GM18867 (cell line): ENCODE data around the gene CBLB.
"Not testable (repeated sequence)": the region's sequence is repeated elsewhere in the genome, so short reads cannot be mapped to it uniquely, and the experiment has no call there.

ENCODE experiments used
- ATAC-seq: cut with Tn5 transposase; IDR thresholded peaks from one replicate; pipeline ENCODE4 v1.9.1; 2021; ENCODE audit warnings: mild to moderate bottlenecking, moderate library complexity; ENCODE audit not compliant: unreplicated experiment

The CBLB gene

DNA sequence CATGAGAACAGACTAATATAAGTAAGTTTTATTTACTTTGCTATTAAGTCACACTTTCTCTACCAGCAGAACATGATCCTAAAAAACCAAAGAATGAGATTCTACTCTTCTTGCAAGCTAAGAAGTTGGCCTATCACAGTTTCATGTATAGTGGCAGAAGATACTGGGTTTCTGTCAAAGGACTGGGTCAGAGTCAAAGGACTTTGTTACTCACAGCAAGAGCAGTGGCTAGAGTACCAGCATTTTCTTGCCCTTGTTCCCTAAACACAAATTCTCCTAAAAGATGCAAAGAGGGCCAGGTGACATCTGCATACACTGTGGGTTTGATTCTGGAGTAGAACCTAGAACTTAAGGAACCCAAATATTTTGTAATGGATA lies 105.2 kb downstream of the CBLB start:
- no peak for ATAC-seq

DNA sequence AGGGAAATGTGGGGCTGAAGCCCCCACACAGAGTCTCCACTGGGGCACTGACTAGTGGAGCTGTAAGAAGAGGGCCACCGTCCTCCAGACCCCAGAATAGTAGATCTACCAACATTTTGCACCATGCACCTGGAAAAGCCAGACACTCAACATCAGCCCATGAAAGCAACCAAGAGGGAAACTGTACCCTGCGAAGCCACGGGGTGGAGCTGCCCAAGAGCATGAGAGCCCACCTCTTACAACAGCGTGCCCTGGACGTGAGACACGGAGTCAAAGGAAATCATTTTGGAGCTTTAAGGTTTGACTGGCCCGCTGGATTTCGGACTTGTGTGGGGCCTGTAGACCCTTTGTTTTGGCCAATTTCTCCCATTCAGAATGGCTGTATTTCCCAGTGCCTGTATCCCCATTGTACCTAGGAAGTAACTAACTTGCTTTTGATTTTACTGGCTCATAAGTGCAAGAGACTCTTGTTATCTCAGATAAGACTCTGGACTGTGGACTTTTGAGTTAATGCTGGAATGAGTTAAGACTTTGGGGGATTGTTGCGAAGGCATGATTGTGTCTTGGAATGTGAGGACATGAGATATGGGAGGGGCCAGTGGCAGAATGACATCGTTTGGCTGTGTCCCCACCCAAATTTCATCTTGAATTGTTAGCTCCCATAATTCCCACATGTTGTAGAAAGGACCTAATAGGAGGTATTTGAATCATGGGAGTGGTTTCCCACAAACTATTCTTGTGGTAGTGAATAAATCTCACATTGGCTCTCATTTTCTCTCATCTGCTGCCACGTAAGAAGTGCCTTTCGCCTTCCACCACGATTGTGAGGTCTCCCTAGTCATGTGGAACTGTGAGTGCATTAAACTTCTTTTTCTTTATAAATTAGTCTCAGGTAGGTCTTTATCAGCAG lies 105.8 kb downstream of the CBLB start:
- no peak for ATAC-seq

DNA sequence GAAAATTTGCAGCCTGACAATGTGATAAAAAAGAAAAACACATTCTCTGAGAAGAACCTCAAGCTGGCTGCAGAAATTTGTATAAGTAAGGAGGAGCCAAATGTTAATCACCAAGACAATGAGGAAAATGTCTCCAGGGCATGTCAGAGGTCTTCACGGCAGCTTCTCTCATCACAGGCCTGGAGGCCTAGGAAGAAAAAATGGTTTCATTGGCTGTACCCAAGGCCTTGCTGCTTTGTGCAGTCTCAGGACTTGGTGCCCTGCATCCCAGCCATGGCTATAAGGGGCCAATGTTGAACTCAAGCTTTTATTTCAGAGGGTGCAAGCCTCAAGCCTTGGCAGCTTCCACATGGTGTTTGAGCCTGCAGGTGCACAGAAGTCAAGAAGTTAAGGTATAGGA lies 106.6 kb downstream of the CBLB start:
- not testable (repeated sequence) for ATAC-seq

DNA sequence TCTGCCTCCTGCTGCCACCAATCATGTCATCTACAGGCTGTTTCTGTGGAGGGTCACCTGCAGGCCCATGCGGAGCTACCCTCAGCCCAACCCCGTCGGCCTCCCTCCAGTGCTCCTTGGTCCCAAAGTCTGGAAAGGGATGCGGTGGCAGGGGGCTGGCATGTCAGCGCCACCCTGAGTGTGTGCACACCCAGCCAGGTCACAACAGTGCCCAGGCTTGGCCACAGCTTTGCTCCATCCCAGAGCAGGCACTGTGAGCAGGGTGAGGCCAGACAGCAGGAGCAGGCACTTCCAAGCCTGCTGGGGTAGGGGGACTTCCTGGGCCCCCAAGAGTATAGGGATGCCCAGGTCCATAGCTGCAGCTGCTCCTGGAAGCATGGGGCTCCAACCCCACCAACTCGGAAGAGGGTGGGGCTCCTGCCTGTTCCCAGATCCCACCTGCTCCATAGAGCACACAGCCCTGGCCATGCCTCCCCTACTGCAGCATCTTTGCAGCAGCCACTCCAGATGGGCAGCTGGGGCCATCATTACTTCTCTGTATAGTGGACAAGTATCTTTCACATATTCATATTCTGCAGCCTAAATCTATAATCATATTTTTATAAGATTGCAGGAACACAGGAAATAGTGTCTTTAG lies 109.3 kb downstream of the CBLB start:
- ATAC-seq, result no peak

DNA sequence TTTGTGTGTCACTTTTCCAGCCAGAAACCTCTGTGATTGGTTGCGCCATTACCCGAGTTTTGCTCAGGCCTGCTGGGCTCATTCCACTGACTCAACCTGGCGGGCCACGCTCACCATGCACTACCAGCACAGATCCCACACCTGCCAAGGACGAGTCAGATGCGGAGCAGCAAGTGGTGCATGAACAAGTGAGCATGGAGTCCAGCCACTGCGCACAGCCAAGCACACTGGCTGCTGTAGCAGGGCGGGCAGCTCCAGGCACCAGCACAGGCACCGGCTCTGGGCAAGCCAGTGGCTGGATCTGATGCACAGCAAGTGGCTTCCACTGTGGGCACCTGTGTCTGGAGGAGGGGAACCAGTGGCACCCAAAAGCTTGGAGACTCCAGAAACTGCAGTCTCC lies 110.4 kb downstream of the CBLB start:
- ATAC-seq, result no peak

DNA sequence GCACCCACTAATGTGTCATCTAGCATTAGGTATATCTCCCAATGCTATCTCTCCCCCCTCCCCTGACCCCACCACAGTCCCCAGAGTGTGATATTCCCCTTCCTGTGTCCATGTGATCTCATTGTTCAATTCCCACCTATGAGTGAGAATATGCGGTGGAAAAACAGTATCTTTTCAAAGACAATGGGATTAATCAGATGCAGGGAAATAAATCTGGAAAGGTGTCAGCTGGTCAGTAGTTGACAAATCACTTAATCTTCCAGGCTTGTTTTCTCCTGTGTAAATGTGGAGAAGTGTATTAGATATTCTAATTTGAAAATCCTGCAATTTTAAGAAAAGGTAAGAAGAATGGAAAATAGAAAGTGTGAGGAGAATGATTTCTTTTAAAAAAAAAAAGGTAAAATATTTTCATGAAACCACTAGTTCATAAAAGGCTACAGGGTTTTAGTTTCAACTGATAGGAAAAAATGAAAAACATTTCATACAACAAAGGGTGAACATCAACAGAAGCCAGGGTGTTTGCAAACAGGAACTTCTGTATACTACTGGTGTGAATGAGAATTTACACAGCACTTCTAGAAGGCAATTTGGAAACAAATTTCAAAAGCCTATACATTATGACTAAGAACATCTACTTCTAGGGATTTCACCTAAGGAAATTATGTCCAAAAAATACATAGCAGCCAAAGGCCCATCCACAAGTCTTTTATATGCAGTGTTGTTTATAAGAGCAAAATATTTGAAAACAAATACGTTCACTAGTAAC lies 113.5 kb downstream of the CBLB start:
- no peak for ATAC-seq

DNA sequence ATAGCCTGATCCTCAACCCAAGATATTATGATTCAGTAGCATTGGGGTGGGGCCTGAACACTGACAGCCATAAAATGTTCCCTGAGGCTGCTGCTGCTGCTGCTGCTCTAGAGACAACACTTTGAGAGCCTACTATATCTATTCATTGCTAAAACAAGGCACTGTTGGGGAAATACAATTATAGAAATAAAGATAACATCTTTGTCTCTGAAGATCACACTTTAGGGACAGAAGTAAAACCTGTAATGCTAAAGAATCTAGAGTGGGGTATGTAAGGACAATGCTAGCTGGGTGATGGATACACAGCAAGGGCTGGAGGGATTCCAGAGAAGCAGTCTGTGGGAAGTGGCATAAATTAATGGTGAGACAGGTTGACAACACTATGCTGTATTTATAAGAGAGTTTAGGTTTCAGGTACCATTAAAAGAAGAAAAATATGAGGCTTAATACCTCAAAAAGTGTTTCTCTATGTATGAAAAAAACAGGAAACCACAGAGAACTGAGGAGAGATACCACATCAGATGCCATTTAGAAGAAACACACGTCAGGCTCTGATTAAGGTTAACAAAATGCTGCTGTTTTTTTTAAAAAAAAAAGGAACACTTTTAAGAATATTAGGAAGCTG lies 115.9 kb downstream of the CBLB start:
- ATAC-seq, result peak; percentile 64

DNA sequence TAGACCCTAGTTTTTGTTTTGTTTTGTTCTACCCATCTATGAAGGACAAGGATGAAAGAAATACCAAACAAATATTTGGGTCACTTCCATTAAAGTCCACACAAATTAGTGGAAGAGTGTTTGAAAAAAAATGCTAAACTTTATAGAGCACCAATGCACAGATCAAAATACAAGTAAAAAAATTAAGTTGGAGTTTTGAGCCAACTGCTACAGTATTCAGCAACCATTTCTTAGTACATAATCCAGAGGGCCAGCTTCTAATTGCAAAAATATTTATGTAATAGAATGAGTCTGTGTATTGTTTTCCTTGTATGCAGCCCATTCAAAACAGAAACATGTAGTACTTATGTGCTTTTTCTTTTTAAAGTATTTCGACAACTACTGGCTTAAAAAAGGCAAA lies 121.1 kb downstream of the CBLB start:
- ATAC-seq, result no peak

DNA sequence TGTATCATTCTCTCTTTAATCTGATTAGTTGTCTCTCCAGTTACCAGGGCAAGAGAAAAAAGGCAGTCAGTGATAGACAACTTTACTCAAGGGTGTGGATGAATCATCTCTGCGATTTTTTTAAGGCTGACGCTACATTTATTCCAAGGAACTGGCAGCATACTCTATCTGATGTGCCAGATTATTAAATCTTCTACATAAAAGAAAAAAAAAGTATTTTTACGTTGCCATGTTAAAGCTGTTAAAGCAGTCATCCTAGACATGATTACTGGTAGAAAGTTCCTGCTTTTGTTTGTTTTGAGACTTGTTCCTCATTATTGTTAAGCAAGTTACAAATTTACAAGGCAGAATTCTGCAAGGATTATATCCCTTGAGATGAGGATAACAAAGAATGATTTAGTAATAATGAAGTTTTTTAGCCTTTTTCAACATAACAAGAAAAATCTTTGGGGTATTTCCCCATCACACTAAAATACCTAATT lies 121.7 kb downstream of the CBLB start:
- ATAC-seq, result no peak

DNA sequence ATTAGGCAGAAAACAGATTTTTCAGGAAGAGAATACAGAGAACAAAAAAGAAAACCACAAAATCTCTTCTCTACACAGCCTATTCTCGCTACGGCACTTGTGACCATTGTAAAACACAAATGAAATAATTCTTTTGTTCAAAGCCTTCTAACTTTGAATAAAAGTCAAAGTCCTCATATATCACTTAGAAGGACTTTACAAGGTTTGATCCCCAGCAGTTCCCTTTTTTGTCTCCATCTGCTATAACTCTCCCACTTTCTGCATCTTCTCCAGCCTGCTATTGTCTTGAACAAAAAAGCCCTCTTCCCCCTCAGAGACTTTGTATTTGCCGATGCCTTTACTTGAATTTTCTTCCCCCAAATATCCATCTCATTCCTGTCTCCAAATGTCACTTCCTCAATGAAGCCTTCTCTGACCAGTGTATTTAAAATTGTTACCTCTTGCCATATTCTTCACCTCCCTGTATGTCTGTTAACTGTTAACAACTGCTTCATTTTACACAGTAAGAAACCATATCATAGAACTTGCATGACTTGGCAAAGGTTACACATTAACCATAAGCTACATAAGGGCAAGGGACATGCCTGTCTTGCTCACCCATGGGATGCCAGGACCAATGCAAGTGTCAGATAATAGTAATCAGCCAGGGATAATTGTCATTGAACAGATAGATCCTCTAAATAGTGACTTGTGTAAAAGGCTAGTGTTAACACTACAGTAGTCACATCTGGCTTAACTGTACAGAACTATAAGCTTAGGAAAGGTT lies 122.4 kb downstream of the CBLB start:
- ATAC-seq, result no peak

DNA sequence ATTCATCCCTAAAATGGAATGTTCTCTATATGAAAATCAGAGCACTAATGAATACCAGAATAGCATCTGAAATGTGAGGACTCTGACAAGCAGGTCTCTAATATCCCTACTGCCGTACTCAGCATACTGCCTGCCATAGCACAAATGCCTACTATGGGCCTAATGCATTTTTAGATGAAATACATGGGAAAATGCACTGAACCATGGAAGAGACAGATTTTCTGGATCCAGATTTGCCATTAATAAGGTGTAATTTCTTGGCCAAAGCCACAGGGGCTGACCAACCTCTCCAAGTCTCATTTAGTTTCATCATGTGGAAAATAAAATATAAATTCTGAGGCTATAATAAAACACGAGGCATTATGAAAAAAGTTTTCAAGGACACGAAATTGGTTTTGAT lies 123.8 kb downstream of the CBLB start:
- ATAC-seq, result no peak

DNA sequence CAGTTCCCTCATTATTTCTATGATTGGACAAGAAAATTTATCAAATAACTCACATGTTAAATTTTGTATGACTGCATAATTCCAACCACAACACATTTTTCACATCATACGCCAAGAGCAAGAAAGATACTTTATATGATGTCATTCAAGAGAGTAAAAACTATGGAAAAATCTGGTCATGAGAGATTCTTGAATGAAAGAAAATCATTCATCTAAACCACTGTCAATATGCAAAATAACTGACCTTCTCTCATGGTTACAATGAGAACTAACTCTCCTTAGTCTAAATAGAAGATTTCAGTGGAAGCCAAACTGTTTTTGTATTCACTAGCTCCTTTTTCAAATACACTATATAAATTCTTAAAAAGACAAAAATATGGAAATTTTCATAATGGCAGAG lies 124.6 kb downstream of the CBLB start:
- ATAC-seq, result no peak

DNA sequence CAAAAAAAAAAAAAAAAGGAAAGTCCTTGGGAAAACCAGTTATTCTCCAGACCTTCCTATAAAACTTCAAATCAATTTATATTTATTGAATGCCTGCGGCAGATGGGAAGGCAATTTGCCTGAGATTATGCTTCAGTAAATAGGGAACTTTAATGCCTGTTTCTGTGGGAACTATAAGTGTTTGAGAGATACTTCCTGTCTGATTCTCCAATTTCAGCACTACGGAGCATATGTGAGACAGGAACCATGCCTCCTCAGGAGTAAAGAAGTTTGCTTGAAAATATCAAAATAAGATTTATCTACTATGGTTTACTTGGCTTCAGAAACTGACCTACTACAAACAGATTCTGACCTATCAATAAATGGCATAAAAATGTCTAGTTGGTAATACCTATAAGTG lies 135.5 kb downstream of the CBLB start:
- no peak for ATAC-seq

DNA sequence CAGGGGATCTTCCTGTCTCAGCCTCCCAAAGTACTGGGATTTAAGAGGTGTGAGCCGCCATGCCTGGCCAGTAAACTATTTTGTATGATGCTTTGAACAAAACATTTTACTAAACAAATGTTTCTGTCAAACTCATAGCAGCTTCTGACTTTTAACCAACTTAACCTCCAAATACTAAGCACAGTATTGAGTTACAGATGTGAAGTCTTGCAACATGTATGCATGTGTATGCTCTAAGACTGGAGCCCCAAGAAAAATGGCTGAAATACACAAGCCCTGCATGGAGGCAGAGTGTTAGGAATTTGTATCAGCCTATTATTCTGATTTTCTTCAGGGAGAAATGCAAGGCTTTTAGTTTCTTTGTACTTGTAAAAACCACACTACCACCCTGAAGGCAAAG lies 137.1 kb downstream of the CBLB start:
- ATAC-seq, result no peak

DNA sequence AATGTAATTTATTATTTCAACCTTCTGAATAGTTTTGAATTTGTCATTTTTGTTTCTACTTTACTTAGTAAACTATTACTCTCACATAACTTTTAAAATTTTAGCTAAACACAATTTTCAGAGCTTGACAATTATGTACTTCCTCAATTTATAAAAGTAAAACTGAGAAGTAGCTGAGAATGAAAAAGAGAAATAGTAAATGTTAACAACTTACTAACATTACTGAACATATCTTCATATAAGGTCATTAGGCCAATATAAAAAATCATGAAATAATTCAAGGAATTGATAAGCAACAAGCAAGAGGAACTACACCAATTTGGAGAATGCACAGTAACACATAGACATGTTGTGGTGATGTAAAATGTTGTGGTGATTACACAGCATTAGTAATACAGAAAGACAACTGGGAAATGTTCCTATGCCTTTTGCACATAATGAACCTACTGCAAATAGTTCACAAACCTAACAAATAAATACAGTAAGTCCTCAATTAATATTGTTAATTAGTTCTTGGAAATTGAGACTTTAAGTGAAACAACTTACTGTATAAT lies 137.9 kb downstream of the CBLB start:
- ATAC-seq, result no peak

DNA sequence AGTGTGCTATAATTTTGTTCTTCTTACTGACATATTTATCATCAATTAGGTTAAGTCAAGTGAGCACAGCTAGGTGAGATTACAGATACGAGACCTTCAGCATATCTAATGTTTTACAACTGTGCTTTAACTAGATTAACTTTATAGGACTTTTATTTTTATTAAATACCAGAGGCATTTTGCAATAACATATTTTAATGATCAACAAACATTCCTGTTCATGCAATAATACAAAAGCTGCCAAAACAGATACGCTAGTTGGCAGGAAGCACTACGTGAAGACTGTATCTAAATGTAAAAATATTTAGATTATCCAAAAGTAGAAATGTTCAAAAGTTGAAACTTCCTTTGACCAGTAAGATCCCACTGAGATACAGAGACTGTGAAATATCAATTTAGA lies 139.1 kb downstream of the CBLB start:
- no peak for ATAC-seq

DNA sequence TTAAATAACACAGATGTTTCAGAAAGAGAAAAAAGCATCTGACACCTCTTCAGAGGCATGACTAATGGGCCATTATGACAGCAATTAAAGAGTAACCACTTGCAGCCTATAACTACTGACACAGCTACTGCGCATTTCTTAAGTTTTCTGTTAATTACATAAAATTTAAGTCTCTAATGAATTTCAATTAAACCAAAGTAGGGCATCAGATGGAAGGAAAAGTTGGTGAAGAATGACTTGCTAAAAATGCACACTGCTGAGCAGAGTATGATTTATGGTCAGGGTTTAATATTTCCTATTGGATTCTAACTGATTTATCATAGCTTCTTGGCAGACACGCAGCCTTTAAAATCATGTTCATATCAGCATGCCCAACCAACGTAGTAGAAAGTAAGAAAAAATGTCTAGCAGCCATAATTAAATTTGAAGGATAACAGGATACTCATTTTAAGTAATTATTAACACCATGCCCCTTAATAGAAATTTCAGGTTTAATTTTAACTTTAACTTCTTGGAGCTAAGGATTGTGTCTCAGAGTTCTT lies 140.0 kb downstream of the CBLB start:
- no peak for ATAC-seq

DNA sequence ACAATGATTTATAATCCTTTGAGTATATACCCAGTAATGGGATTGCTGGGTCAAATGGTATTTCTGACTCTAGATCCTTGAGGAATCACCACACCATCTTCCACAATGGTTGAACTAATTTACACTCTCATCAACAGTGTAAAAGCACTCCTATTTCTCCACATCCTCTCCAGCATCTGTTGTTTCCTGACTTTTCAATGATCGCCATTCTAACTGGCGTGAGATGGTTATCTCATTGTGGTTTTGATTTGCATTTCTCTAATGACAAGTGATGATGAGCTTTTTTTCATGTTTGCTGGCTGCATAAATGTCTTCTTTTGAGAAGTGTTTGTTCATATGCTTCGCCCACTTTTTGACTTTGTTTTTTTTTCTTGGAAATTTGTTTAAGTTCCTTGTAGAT lies 141.8 kb downstream of the CBLB start:
- not testable (repeated sequence) for ATAC-seq

DNA sequence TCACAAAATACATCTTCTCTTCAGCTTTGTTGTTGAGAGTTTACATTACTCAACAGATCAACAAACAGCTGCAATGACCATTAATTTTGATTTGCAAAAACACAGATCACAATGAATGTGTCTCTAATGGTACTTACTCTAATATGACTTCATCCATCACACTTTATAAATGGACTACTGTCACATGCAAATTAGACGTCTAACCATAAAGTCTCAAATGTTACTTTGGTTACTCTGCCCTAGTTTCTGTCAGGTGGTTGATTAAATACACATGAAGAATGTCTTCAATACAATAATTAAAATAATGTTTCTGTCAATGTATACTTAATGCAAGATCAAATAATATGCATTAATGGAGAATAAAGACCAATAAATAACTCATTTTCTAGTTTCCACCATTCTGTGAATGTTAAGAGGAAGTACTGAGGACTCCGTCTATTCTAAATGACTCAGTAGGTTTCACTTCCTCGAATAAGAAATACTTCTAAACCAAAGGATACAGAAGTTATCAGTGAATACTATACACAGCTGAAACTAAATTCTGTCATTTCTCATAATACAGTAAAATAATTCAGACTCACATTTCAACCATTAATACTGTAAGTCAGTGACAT lies 145.8 kb downstream of the CBLB start:
- peak; percentile 99 for ATAC-seq
